Activated CD4-positive, alpha-beta T cell treated with anti-CD3 and anti-CD28 coated beads, Interleukin-2, Interleukin-4, amounts not matched to agents 100 ng/mL and 50 ng/mL, durations not matched to agents 16 hours and 8 hours (primary cell): ENCODE results near the gene POC5.
A peak's percentile ranks its signal among the peaks of the same experiment; 100 is the strongest.

Experiments used
- DNase-seq: peaks from one replicate; pipeline ENCODE4 v3.0.0-alpha.2; 2020; ENCODE audit warnings: low spot score

POC5 gene

DNA sequence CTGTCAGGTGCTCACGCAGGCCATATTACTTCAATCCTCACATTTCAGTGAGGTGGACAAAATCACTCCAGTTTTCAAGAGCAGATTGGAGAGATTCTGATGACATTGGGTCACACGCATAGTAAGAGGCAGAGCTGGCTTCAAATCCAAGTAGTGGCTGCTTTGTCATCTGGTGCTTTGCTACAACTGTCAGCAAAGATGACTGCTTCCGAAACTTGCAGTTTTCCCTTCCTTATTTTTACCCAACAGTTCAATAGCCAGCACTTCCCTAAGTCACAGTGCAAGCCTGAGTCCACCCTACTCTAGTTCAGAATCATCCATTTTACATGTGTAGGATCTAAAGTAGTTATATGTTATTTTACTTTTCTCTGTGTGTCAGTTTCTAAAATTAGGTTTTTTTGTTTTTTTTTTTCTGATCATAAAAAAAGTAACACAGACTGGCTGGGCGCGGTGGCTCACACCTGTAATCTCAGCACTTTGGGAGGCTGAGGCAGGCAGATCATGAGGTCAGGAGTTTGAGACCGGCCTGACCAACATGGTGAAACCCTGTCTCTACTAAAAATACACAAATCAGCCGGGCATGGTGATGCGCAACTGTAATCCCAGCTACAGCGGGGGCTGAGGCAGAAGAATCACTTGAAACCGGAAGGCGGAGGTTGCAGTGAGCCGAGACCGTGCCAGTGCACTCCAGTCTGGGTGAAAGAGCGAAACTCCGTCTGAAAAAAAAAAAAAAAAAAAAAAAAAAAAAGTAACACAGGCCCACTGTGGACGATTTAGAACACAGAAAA, 56.4 kb downstream of the POC5 start:
- no peak for DNase-seq

GRCh38 chr5:75659791-75660450, 57.3 kb downstream of the POC5 start:
- peak; percentile 21 for DNase-seq

DNA sequence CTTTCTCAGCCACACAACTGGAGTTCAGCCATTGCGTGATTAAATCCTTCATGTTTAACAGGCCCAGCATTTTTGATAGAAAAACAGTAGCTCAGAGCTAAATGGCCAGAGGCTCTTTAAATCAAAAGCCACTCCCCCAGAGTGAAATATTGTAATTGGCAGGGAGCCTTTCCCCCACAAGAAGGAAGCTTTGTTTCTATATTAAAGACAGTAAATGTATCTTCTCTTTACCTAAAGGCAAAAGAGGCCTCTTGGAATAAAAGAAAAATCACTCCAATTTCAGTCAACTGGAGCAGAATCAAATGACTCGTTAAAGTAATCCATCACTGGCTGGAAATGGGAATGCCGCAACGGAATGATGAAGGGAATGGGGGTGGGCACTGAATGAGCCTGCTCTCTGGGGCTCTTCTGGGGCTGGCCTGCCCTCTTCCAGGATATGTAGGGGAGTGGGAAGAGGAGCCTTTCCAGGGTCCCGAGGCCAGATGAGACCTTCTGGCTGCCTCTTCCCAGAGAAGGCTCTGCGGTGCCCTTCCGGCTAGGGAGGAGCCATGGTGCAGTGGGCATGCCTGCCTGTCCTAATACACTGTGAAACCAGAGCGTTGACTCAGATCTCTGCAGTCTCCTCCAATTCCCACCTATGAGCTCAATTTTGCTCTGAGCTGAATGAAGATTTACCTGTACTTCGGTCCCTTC, 60.8 kb downstream of the POC5 start:
- no peak for DNase-seq

GRCh38 chr5:75654693-75655295, 62.4 kb downstream of the POC5 start:
- no peak for DNase-seq

- DNase-seq: no peak
Observed at GRCh38 chr5:75653521-75653920, 63.7 kb downstream of the POC5 start.

DNA sequence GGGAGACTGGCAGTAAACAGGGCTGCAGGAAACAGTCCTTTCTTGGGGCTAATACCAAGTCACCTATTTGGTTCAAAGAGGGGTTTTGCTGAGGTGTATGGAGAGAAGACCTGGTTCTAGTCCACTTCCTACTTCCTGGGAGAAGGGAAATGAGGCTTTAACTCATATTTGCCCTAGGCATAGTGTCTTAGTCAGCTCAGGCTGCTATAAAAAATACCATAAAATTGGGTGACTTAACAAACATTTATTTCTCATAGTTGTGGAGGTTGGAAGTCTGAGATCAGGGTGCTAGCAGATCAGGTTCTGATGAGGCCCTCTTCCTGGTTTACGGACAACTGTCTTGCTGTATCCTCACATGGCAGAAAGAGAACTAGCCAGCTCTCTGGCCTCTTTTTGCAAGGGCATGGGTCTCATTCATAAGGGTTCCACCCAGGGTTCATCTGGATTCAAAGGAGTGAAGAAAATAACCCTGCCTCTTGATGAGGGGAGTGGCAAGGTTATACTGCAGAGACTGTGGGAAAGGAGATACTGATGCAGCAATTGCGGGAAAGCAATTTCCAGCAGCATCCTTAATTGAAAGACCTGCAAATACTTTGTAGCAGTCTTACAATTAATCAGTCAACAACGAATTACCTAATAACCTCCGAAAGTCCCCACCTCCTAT, 65.5 kb downstream of the POC5 start:
- no peak for DNase-seq

GRCh38 chr5:75648712-75649111, 68.5 kb downstream of the POC5 start:
- peak; percentile 27 for DNase-seq

GRCh38 chr5:75640826-75641225, 76.4 kb downstream of the POC5 start:
- no peak for DNase-seq

DNA sequence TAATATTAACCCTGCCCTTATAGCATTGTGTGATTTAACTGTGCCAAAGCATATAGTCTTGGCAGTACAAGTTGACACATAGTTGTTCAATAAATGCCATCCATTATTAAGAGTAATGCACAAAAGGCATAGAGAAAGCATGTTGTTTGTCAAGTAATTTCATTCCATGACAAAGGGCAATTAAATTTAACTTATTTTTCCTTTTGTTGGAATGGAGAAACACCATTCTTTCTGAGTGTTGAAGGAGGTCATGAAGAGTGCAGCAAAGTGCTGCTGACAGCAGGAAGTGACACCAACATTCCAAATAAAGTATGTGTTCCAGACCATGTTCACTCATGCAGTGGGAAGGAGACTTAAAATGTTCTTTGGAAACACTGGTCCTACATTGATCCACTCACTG, 76.8 kb downstream of the POC5 start:
- no peak for DNase-seq

DNA sequence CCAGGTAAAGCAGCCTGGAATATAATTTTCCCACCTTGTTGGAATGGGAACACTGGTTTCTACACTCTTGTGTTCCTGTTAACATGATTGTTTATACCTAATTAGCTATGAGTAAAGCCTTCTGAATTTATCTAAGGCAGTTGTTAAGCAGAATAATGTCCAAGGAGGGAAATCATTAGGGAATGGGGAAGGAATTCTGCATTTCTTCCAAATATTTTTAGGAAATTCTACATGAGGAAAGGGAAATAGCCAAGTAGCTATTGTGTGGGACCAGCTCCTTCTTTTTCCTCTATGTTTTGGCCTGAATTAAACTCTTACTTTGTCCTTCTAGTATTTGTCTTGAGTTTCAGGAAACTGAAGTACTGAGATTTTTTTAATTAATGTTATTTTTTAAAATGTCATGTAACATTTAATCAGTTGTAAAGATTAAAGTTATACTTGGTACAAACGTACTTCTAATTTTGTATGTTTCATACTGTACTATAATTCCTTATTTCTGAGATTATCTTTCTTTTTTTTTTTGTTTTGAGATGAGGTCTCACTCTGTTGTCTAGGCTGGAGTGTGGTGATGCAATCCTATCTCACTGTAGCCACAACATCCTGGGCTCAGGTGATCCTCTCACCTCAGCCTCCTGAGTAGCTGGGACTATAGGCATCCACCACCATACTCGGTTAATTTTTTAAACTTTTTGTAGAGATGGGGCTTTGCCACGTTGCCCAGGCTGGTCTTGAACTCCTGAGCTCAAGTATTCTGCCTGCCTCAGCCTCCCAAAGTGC, 77.5 kb downstream of the POC5 start:
- no peak for DNase-seq

DNA sequence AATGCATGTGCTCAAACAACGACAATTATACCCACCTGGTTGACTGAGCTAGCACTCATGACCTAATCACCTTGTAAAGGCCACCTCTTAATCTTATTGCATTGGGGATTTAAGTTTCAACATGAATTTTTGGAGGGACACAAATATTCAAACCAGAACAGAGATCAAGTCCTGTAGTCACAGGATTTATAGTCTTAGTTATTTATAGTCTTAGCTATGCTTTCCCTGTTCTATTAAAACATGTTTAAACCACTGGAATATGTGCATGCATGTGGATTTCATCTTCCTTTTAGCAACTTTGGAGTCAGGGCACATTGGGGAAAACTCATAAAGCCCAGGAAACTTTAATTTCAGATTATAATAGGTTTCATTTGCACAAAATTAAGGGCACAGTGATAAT, 79.3 kb downstream of the POC5 start:
- no peak for DNase-seq

GRCh38 chr5:75632321-75632720, 84.9 kb downstream of the POC5 start:
- DNase-seq: no peak

- DNase-seq: no peak
Observed at GRCh38 chr5:75630875-75631274, 86.4 kb downstream of the POC5 start.

DNA sequence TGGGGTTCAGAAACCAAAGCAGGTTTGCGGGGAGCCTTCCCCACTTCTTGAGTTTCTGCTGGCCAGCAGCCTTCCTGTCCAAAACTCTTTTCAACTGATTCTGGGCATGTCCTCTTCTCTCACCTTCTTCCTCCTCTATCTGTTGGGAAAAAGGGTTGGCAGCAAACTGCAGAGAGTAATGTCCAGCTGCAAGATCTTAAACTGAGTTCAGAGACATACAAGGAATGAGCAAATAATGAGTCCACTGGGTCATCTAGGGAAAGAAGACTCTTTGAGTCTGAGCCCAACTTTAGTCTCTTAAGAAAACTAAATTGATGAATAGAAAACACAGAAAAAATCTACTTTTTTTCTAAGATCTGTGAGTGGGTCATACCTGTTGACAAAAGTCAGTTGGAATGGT, 89.4 kb downstream of the POC5 start:
- DNase-seq: no peak

DNA sequence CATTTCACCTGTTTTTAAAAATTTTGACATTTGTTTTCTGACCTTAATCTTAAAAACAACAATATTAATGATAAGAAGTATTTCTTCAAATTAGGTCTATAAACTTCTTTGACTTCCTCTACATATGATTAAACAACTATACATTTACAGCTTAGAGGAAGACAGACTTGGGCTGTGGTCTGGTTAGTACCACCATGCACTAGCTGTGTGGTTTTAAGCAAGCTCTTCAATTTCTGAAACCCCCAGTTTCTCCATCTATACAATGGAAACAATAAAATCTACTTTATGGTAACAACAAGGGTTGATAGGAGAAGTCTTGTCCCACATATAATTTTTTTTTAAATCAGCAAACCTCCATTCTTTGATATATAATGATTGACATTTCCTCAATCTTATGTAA, 90.3 kb downstream of the POC5 start:
- DNase-seq: no peak
